NCI-H1092 (cell line): ENCODE measurements around the gene TRABD2B.

ENCODE experiments used
- DNase-seq: peaks from one replicate; lab custom pipeline; 2025; lab: John Stamatoyannopoulos, UW

Gene TRABD2B

GRCh38 chr1:47997289-47998200, at the start of gene TRABD2B:
Gene TRABD2B (minus strand): TSS chr1:47997385.
- DNase-seq, result no peak

DNA sequence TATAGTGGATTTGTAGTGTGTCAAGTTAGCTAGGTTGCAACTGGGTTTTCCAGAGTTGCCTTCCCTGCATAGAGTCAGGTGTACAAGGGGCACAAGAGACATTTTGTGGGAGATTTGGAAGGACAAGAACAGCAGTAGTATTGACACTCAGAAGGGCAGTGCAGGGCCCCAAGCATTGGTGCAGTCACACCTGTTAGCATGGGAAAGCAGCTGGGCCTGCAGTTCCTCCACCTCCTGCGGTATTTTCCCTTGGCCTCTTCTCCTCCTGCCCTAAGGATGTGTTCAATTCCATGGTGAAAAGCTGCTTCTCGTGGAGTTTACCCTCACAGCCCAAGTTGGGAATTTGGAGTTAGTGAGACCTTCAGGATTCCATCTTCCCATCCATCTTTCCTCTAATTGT, 47.1 kb upstream of the TRABD2B start:
- no peak for DNase-seq

DNA sequence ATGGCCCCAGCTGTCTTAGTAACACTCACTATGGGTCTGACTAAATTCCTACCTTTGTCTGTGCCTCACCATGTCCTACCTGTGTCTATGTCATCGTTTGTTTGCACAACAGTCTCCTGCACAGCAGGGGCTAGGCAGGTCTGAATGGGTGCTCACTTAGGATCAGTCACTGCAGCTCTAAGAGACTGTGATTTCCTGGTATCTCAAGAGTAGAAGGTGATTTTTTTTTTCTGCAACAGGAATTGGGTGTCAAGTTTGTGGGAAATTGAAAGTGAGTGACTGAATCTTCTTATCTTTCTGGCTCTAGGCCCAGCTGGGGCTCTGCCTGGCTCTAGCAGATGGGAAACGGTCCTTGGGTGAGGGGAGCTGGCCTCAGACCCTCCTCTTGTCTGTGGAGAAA, 46.4 kb upstream of the TRABD2B start:
- DNase-seq, result no peak

- DNase-seq, result no peak
Observed at GRCh38 chr1:48040154-48040553, 43.0 kb upstream of the TRABD2B start.

GRCh38 chr1:48039088-48040054, 42.2 kb upstream of the TRABD2B start:
- no peak for DNase-seq

DNA sequence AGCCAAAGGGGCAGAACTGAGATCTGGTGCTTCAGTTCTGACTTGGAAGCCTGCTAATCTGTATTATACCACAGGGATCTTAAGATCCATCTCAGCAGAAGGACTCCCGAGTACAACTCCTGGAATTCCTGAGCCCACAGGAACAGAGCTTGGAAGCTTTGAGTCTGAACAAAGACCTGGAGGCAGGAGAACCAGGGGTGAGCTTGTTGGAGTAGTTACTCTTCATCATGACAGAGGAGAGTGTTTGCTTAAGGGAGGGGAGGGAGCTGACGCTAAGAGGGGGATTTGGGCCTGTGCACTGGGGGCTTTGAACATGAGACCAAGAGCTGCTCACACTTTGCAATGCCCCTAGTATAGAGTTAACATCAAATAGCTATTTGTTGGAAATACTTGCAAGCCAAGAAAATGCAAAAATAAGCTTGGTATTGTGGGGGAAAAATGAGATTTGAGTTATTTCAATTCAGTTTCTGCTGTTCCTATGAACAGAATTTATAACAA, 41.1 kb upstream of the TRABD2B start:
- DNase-seq, result no peak

DNA sequence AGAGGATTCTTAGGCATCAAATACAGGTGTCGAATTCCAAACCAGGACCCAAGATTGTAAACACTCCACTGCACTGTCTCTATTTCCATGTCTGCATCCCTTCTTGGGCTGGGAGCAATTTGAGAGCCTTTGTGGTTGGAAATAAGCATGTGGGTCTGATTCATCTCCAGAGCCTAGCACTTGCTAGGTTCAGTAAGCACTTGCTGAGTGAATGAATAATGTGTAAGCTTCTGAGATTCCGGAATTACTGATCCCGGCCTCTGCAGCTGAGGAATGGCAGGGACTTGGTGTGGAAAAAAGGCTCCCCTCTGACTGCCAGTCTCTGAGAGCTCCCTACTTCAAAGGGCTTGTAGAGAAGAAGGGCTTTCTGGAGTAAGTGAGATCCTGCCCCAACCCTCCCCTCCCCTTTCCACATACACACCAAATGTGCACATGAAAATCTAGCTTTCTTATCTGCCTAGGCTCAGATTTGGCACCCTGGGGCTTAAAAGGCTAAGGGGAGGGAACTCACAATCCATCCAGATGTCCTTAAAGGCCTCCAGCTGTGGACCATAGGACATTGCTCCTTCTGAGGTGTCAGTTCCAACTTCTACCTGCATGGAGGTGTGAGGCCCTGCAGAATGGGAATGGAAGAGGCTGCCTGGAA, 39.6 kb upstream of the TRABD2B start:
- no peak for DNase-seq

DNA sequence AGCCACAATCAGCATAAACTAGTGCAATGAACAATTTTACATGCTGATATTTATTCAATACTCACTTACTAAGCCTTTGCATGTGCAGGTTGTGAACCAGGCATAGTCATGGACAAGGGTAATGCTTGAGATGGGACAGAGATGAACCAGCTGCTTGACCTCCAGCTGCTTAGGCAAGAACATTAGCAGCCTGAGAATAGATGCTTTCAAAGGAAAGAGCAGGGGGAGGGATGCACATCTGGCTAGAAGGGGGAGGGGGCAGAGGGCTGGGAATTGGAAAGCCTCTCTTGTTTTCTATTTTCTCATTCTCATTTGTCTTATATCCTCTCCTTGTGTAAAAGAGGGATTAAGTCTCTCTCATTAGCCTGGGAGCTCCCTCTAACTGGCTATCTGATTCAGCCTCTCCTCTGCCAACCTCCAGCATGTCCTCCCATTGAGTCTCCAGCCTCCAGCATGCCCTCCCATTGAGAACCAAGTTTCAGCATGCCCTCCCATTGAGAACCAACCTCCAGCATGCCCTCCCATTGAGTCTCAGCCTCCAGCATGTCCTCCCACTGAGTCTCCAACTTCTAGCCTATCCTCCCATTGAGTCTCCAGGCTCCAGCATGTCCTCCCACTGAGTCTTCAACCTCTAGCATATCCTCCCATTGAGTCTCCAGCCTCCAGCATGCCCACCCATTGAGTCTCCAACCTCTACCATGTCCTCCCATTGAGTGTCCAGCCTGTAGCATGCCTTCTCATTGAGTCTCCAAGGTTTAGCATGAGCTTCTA, 38.4 kb upstream of the TRABD2B start:
- DNase-seq, result no peak

DNA sequence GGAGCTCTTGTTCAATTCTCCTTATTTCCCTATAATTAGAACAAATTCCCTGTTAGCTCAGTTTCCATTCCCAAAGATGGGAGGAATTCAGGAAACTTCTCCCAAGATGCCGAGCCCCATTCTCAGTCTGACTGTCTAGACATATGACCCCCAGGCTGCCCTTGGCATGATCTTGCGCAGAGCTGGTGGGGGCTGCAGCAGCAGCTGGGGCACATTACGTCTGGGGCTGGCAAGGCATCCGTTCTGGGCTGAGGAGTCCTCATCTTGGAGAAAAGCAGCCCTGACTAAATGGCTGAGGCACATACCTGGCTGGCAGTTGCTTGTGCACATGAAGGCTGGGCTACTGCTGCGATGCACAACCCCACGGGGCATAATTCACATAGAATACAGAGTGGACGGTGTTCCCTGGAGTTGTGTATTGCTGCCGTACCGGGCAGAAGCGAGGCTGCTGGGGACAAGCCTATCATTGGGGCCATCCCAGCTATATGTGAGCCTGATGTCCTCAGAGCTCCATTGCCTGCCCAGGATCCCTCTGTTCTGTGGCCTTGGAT, 36.4 kb upstream of the TRABD2B start:
- DNase-seq, result no peak

- no peak for DNase-seq
Observed at GRCh38 chr1:48031676-48032075, 34.5 kb upstream of the TRABD2B start.

- DNase-seq, result no peak
Observed at GRCh38 chr1:48030696-48031365, 33.6 kb upstream of the TRABD2B start.

DNA sequence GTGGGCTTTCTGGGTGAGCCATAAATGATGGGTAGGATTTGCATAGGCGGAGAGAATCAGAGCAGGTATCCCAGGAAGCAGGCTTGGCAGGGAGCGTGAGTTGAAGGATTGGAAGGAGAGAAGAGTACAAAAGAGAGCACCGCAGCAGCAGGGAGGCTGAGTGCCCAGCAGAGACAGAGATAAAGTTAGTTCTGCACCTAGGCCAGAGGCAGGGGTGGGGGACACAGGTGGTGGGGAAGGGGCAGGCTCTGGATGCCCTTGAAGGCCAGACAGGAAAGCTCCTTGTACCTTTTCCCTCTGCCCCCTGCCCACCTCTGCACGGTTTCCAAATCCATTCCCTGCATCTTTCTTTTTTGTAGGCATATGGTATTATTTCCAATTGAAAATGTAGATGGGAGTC, 33.0 kb upstream of the TRABD2B start:
- no peak for DNase-seq

GRCh38 chr1:48028218-48029069, 31.3 kb upstream of the TRABD2B start:
- no peak for DNase-seq

DNA sequence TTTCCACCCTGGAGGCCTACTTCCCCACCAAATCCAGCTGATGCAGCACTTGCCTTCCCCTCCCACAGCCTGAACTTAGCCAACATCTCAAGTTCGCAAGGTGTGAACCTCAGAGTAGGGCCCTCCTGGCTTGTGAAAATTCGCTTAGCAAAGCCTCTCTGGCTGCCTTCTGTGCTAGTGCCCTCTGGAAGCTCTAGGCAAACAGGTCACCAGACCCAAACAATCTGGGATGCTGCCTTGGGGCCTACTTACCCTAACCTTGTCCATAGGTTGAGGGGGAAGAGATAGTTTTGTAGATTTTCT, 30.3 kb upstream of the TRABD2B start:
- DNase-seq, result no peak

DNA sequence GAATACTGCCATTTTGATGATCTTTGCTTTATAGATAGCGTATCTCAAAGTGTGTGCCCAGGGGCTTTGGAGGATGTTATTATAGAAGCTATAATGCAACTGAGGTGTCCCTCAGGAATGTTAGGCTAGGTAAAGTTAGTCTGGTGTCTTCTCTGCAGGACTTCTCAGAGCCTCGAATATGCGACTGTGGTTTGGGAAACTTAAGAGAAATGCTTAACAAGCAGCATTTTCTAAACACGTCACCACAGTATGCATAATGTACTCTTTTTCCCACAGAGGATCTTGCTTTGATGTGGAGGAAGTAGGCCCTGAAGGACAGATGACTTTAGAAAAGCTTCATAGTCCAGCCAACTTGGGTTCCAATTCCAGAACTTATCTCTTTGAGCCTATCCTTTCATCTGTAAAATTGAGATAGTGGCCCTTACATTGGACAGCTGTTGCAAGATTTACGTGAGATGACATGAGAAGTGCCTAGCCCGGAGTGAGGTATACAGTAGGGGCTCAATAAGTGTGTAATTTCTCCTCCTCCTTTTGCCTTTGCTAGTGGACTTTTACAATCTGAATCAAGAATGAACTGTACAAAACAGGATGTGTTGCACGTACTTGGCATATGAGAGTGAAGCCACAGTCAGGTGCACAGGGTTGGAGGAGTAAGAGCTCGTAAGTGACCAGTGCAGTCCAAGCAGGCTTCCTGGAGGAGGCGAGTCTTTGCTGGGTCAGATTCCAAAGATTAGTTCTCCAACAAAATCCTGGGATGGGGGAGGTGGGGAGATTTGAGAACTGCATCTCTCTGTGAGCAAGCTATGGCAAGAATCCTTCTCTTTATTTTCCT, 29.7 kb upstream of the TRABD2B start:
- DNase-seq, result no peak

- DNase-seq, result no peak
Observed at GRCh38 chr1:48026275-48026674, 29.1 kb upstream of the TRABD2B start.

- DNase-seq, result no peak
Observed at GRCh38 chr1:48025076-48025475, 27.9 kb upstream of the TRABD2B start.

DNA sequence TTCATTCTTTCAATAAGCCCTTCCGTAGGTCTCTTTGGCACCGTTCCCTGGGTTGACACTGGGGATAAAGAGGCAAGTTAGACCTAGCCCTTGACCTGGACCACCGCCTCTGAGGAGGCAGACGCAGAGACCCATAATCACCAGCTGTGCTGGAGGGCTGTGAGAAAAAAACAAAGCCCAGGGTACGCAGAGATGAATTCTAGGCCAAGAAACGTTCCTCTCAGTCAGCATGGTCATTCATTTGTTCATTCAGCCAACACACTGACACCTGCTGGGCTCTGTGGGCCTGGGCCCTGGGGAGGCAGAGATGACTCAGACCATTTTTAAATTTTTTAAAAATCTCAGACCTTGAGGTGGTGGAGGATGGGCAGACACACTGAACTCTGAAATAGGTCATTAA, 26.3 kb upstream of the TRABD2B start:
- DNase-seq, result no peak

DNA sequence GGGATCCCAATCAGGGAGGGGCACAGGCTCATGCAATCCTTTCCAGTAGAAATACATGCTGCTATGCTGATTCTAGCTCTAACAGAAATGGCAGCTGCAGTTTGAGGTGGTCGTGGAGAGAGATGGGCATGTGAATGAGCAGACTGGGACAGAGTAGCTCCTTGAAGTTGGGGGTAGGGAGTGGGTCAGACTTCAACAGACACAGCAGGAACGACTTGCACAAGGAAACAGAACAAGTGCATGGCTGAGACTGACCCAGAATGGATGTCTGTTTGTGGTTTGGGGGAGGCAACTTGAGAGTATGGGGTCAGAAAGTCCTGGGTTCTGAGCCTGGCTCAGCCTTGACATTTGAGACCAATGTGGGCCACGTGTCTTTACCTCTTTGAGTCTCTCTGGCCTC, 25.1 kb upstream of the TRABD2B start:
- no peak for DNase-seq
